Activated CD8-positive, alpha-beta memory T cell treated with anti-CD3 and anti-CD28 coated beads for 36 hours (primary cell): ENCODE results near the gene USP7. TPM values are rescaled to one million over a fixed set of nuclear protein-coding genes. Genes with fewer than 3 reads are reported as not detected.
"Not testable (repeated sequence)": the region's sequence is repeated elsewhere in the genome, so short reads cannot be mapped to it uniquely, and the experiment has no call there.

ENCODE experiments used
- CTCF ChIA-PET: fragments of 350-600 bp; sonication (Branson Sonifier 250); formaldehyde crosslinking; loops from one replicate; lab custom pipeline; 2021; ENCODE audit warnings: antibody characterized with exemption; lab: Charles Lee
- POLR2A ChIA-PET: fragments of 350-600 bp; sonication (Branson Sonifier 250); formaldehyde crosslinking; loops from one replicate; lab custom pipeline; 2021; ENCODE audit warnings: antibody characterized with exemption; lab: Charles Lee
- total RNA-seq, 2 experiments: library from RNA; stranded (reverse); gene quantifications; one replicate each; pipeline ENCODE4 v1.2.3, GENCODE V29; 2021

USP7 gene
- total RNA-seq, 2 experiments from 2014 or later, result 192 to 209 TPM

DNA sequence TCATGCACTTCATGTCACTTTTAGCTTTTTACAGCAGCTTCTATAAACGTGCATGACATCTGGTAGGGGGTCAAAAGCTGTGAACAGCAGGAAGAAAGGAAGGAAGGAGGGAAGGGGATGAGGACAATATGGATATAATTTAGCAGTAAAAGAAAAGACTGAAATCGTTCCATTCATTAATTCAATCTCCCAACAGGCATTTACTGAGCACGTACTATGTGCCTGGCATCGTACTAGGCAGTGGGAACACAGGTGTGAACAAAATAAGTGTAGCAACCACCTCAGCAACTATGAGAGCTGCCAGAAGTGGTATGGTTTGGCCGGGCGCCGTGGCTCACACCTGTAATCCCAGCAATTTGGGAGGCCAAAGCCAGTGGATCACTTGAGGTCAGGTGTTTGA, 19.1 kb upstream of the USP7 start:
- POLR2A ChIA-PET, result interaction anchor here (0.5 kb wide), 1 partner anchor 54 kb away, joined by 3 read pairs; no protein-coding TSS in a partner anchor
- CTCF ChIA-PET, result interaction anchor here (0.6 kb wide), 1 partner anchor 173 kb away, joined by 3 read pairs; no protein-coding TSS in a partner anchor

DNA sequence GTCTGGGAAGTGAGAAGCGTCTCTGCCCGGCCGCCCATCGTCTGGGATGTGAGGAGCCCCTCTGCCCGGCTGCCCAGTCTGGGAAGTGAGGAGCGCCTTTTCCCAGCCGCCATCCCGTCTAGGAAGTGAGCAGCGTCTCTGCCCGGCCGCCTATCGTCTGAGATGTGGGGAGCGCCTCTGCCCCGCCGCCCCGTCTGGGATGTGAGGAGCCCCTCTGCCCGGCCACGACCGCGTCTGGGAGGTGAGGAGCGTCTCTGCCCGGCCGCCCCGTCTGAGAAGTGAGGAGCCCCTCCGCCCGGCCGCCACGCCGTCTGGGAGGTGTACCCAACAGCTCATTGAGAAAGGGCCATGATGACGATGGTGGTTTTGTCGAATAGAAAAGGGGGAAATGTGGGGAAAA, 18.2 kb upstream of the USP7 start:
- CTCF ChIA-PET, POLR2A ChIA-PET: not testable (repeated sequence)

- POLR2A ChIA-PET, CTCF ChIA-PET: not testable (repeated sequence)
Observed at GRCh38 chr16:8976189-8976588, 12.5 kb upstream of the USP7 start.

GRCh38 chr16:8975039-8975438, 11.3 kb upstream of the USP7 start:
- CTCF ChIA-PET, result interaction anchor here (1.5 kb wide), 1 partner anchor 33 kb away, joined by 6 read pairs; no protein-coding TSS in a partner anchor
- POLR2A ChIA-PET, result no interaction called here

DNA sequence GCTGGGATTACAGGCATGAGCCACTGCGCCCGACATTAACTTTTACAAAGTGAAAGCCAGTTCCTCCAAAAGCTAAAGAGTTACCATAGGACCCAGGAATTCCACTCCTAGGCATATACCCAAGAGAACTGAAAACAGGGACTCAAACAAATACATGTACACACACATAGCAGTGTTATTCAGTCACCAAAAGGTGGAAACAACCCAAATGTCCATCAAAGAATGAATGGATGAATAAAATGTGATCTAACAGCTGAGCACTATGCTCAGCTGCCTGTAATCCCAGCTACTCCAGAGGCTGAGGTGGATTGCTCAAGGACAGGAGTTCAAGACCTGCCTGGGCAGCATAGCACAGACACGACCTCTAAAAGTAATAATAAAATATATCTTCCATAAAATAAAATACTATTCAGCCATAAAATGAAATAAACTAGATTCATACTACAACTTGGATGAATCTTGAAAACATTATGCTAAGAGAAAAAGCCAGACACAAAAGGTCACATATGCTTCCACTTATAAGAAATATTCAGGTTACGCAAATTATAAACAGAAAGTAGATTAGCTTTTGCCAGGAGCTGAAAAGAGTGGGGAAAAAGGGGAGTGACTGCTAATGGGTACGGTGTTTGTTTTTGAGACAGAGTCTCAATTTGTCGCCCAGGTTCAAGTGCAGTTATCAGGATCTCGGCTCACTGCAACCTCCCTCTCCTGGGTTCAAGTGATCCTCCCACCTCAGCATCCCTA, 9.3 kb upstream of the USP7 start:
- ChIA-PET POLR2A (no interaction called here), CTCF (no interaction called here)

DNA sequence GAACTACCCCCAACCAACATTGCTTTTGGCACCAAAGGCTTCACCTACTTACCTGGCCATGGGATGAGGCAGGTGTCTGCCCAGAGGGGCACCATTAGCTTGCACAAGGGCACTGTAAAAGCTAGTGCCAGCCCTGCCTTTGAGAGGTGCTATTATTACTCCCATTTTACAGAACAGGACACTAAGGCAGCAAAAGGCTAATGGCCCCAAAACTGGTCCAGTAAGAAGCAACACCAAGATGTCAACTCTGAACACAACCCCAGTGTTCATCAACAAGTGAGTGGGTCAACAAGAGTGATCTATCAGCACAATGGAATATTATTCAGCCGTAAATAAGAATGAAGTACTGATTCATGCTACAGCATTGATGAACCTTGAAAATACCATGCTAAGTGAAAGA, 7.7 kb upstream of the USP7 start:
- CTCF ChIA-PET, result no interaction called here
- POLR2A ChIA-PET, result no interaction called here

DNA sequence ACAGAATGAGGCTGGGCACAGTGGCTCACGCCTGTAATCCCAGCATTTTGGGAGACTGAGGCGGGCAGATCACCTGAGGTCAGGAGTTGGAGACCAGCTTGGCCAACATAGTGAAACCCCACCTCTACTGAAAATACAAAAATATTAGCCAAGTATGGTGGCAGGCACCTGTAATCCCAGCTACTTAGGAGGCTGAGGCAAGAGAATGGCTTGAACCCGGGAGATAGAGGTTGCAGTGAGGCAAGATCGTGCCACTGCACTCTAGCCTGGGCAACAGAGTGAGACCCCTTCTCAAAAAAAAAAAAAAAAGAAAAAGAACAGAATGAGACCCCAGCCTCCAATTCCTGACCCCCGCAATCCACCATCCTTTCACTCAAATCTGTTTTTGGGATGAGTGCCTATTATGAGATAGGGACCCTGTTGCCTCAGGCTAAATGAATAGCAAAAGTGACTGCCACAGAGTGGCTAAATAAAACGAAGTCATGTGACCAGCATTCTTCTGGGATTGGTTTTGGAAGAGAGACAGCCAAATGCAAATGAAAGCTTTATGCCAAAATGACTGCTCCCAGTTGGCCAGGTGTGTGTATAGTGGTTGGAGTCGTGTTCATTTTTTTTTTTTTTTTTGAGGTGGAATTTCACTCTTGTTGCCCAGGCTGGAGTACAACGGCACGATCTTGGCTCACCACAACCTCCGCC, 5.6 kb upstream of the USP7 start:
- POLR2A ChIA-PET, result interaction anchor here (0.7 kb wide), 1 partner anchor 115 kb away, joined by 5 read pairs; no protein-coding TSS in a partner anchor
- CTCF ChIA-PET, result not testable (repeated sequence)

DNA sequence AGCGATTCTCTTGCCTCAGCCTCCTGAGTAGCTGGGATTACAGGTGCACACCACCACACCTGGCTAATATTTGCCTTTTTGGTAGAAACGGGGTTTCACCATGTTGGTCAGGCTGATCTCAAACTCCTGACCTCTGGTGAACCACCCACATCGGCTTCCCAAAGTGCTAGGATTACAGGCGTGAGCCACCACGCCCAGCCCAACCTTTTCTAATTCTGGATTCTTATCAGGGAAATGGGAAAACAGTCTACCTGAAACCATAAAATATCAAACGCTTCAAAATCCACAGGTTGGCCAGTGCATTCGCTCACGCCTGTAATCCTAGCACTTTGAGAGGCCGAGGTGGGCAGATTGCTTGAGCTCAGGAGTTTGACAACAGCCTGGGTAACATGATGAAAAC, 4.3 kb upstream of the USP7 start:
- POLR2A ChIA-PET, CTCF ChIA-PET: not testable (repeated sequence)

DNA sequence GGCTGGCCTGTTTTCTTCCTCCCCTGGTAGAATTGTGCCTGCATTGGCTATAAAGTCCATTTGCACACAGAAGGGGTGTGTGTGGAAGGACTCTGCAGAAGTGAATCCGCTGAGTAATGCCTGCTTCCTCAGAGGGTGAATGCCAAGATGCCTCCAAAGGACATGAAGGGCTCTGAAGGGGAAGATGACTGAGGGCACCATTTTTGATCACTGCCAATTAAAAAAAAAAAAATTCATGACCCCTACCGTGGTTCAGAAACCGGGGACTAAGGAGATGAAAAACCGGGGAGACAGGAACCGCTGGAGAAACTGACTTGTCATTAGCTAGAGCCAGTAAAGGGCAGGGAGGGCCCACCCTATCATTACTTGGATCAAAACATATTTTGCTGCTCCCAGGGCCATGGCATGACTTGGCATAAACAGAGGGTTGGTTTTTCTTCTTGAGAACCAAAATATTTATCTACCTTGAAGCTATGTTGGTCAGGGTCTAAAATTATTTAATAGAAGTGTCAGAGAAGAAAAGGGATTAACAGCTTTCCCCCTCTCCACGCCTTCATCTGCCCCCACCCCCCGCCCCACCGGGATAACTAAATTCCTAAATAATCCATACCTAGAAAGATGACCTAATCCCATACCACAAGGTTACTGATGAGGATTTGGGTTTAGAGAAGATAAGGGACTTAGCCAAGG, 3.6 kb upstream of the USP7 start:
- CTCF ChIA-PET, result interaction anchor here (0.7 to 1.0 kb wide), 3 partner anchors 22 to 94 kb away, joined by 3 read pairs; no protein-coding TSS in a partner anchor

DNA sequence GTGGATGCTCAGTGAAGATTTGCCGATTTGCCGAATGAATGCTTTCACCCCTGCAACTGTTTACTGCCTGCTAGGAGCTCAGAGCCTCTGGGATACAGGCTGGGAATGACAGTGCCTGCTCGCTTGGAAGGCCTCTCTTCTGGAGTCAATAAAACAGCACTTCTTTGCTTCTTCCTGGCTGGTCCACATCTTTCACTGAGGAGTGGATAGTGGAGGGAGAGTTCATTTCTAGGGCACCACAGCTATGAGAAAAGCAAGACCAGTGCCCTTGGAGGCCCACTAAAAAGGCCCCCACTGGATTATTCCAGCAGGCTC, 3.1 kb upstream of the USP7 start:
- ChIA-PET POLR2A (no interaction called here), CTCF (interaction anchor here (0.9 to 1.0 kb wide), 2 partner anchors 23 to 30 kb away, joined by 3 read pairs; no protein-coding TSS in a partner anchor)

More for the DNA sequence above, 3.6 kb upstream of the USP7 start:
- POLR2A ChIA-PET, result interaction anchor here (0.6 to 0.7 kb wide), 2 partner anchors 16 to 55 kb away, joined by 3 to 10 read pairs; no protein-coding TSS in a partner anchor

DNA sequence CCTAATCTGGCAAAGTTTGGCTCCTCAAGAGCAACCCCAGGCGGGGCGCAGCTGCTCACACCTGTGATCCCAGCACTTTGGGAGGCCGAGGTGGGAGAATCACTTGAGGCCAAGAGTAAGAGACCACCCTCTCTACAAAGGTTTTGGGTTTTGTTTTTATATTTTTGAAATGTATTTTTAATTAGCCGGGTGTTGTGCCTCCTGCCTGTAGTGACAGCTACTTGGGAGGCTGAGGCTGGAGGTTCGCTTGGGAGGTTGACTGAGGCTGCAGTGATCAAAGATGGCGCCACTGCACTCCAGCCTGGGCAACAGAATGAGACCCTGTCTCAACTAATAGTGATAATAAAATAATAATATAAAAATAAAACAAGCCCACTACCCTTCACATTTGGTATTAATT, 756 bp upstream of the USP7 start:
- ChIA-PET CTCF (interaction anchor here (0.9 kb wide), 1 partner anchor 90 kb away, joined by 3 read pairs; no protein-coding TSS in a partner anchor), POLR2A (interaction anchor here (0.8 to 1.3 kb wide), 4 partner anchors 96 to 139 kb away, joined by 3 to 7 read pairs (median 4); partner anchors contain the start of genes CARHSP1 and HAPSTR1)

- ChIA-PET POLR2A (interaction anchor here (0.5 to 1.3 kb wide), 5 partner anchors 23 to 129 kb away, joined by 3 to 7 read pairs (median 3); partner anchors contain the start of genes CARHSP1 and HAPSTR1), CTCF (no interaction called here)
Observed at GRCh38 chr16:8963010-8963820, 491 bp downstream of the USP7 start.

GRCh38 chr16:8962393-8963009, 1.2 kb downstream of the USP7 start:
- POLR2A ChIA-PET, result interaction anchor here (1.1 to 1.2 kb wide), 2 partner anchors 94 to 129 kb away, joined by 3 read pairs; partner anchors contain the start of genes CARHSP1 and HAPSTR1
- CTCF ChIA-PET, result interaction anchor here (1.3 kb wide), 1 partner anchor 172 kb away, joined by 3 read pairs; no protein-coding TSS in a partner anchor

DNA sequence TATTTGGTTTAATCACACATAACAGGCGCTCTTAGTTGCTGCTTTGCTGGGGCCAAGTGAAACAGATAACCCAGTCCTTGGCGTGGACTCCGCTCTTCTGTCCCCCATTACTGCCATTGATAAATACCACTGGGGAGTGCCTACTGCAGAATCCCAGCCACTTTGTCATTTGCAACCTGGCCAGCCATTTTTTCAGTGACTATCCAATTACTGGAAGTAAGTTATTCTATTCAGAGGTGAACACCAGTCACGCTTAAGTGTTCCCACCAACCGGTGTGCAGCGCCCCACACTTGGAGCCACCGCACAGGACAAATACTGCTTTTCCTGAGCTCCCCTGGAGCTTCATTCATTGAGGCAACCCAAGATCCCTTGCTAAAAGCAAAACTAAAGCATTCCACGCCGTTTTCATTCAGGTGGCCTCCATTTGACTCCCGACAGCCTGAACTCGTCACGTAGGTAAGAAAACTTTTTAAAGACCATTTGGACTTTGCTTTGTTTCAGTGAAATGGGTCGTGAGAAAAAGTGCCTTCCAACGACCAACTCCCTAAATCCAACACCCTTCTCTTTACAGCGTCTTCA, 1.8 kb downstream of the USP7 start:
- ChIA-PET POLR2A (interaction anchor here (0.8 to 1.2 kb wide), 3 partner anchors 93 to 131 kb away, joined by 3 read pairs; partner anchors contain the start of genes CARHSP1 and HAPSTR1), CTCF (interaction anchor here (0.6 to 1.3 kb wide), 2 partner anchors 47 to 173 kb away, joined by 3 read pairs; no protein-coding TSS in a partner anchor)

DNA sequence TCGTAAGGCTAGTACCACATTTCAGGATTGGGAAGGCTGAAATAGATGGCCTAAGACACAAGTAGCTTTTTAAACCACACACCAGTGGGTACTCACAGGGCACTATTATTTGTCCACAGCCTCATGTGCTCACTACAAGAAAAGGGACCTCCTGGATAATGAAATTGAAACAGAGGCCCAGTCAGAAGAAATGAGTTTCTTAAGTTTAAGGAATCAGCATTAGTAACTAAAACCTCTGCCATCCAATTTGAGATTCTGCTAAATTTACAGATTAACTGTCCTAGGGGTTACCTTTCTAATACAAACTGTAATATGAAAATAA, 3.0 kb downstream of the USP7 start:
- POLR2A ChIA-PET, result interaction anchor here (0.5 to 1.2 kb wide), 4 partner anchors 10 to 131 kb away, joined by 3 to 7 read pairs (median 3); partner anchors contain the start of gene HAPSTR1
- CTCF ChIA-PET, result interaction anchor here (0.6 to 1.3 kb wide), 3 partner anchors 11 to 138 kb away, joined by 3 to 6 read pairs (median 3); no protein-coding TSS in a partner anchor

- CTCF ChIA-PET, result interaction anchor here (0.6 to 1.7 kb wide), 6 partner anchors 10 to 139 kb away, joined by 3 to 7 read pairs (median 3); no protein-coding TSS in a partner anchor
- POLR2A ChIA-PET, result interaction anchor here (0.5 to 1.2 kb wide), 4 partner anchors 10 to 132 kb away, joined by 3 to 7 read pairs (median 4); partner anchors contain the start of gene HAPSTR1
Observed at GRCh38 chr16:8959921-8960787, 3.6 kb downstream of the USP7 start.
